ENCODE results near the gene NUDT11.
"Not testable (repeated sequence)": the region's sequence is repeated elsewhere in the genome, so short reads cannot be mapped to it uniquely, and the experiment has no call there.

Gene NUDT11

GRCh38 chrX:51496501-51497291 is at the start of gene NUDT11:
Gene NUDT11, minus strand, starts transcription at chrX:51496592. Its CDS starts 148 bp downstream, at chrX:51496444.
- DNase-seq (ENCODE audit: low read depth in 2 of 2) = peak in 1 of 2 experiments; percentile 47

GRCh38 chrX:51520393-51520792 is 24.0 kb upstream of the NUDT11 start:
- DNase-seq (ENCODE audit: low read depth in 2 of 2) = no peak

GRCh38 chrX:51519131-51519530 is 22.7 kb upstream of the NUDT11 start:
- DNase-seq (ENCODE audit: low read depth in 2 of 2) = not testable (repeated sequence)

GRCh38 chrX:51507551-51507950 is 11.2 kb upstream of the NUDT11 start:
- no peak for DNase-seq (ENCODE audit: low read depth in 2 of 2)

DNA sequence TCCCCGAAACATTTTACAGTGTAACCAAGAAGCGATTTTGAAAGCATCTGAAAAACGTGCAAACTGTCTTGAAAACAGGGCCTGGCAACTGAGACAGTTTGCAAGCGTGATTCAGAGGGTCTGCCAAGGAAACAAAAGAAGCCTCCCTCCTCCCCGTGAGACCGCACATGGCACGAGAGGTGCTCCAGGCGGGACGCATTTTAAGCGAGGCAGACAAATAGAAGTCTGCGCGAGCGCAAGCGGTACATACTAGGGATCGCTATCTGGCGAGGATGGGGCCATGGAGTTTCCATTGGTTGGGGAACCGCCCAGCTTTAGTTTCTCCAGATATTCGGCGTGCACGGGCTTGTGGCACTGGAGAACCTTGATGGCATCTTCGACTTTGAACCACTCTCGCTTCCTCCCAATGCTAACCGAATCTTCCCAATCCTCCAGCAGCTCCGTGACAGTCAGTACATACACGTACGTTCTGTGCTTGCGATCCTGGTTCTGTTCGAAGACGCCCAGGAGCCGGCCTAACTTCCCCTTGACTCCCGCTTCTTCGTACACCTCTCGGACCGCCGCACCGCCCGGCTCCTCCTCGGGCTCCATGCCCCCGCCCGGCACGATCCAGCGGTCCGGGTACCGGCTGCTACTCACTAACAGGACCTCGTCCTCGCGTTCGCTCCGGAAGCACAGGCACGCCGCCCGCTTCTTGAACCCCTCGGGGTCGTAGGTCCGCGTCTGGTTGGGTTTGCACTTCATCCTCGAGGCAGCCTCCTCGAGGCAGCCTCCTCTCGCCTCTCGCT is 497 bp downstream of the NUDT11 start:
- not testable (repeated sequence) for DNase-seq (ENCODE audit: low read depth in 2 of 2)

DNA sequence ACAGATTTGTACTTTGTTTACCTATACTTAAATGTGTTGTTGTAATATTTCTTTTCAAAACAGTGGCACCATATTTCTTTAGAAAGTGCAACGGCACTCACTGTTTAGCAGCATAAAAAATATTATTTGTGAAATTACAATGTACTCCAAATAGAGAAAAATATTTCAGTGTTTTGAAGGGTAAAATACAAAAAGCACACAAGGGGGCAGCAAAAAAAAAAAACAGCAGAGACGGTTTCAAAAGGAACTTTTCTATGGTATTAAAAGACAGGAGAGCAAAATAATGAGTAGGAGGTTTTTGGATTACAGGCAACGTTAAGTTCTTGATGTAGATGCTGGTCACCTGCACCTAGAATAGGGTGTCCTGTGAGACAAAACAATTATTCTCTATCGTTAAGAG is 2.0 kb downstream of the NUDT11 start:
- no peak for DNase-seq (ENCODE audit: low read depth in 2 of 2)

- DNase-seq (ENCODE audit: low read depth in 2 of 2) = no peak
Observed at GRCh38 chrX:51487960-51488267, 8.5 kb downstream of the NUDT11 start.

GRCh38 chrX:51484616-51485015 is 11.8 kb downstream of the NUDT11 start:
- DNase-seq (ENCODE audit: low read depth in 2 of 2) = no peak

- DNase-seq (ENCODE audit: low read depth in 2 of 2) = not testable (repeated sequence)
Observed at GRCh38 chrX:51482411-51482810, 14.0 kb downstream of the NUDT11 start.

GRCh38 chrX:51476930-51477329 is 19.5 kb downstream of the NUDT11 start:
- DNase-seq (ENCODE audit: low read depth in 2 of 2) = no peak

DNA sequence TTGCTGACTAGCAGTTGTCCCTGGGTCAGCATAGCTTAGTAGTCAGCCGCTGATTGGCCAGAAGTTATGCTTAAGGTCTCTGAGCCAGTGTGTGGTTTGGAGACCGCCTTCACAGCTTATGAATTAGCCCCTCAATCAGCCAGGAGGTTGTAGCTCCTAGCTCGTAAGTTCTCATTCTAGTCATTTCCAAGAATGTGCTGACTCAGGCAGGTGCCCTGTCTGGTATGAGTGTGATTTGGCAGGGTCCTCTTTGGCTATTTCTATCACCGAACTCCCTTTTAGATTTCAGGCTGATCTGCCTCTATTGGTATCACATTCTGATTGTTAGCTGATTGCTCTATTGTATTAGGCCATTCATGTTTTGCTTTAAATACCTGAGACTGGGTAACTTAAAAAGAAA is 33.1 kb downstream of the NUDT11 start:
- DNase-seq (ENCODE audit: low read depth in 2 of 2) = no peak

DNA sequence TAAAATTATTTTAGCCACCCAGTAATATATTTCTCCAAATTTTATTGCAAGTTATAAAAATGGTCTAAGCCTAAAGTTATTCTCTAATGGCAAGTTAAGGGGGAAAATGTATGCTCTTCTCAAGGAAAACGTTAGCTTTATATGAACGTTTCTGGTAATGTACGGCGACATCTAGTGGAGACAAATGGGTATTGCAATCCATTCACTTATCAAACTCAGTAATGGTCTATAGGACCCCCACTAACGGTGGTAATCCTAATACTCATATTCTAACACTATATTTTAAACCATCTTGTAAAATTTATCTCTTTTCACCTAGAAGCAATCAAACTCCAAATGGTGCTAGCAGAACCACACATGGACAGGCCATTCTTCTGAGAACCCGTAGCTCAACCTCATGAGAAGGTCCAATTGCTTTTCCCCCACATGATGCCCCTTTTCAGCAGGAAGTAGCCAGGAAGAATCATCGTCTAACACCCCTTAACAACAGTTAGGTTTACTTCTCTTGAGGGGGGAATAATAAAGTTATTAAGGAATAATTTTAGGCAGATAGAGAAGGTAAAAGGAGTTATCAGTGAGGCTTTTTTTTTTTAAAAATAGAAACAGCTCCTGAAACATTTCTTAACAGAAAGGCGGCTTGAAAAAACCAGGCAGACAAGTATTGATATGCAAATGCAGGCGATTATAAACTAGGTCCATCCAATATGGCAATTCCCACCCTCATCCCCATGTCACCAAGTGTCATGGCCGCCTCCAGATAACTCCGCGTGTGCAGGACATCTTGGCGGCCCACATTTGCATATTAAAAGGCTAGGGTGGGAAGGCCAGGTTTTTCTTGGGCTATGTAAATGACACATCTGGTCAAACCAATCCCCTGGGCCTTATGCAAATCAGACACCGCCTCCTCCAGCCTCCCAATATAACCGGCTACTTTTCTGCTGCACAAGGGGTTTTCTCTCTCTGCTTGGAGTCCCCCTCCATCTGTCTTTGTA is 35.0 kb downstream of the NUDT11 start:
- DNase-seq (ENCODE audit: low read depth in 2 of 2) = no peak

GRCh38 chrX:51459125-51459524 is 37.3 kb downstream of the NUDT11 start:
- no peak for DNase-seq (ENCODE audit: low read depth in 2 of 2)

GRCh38 chrX:51456814-51457213 is 39.6 kb downstream of the NUDT11 start:
- DNase-seq (ENCODE audit: low read depth in 2 of 2) = no peak

GRCh38 chrX:51456246-51456645 is 40.1 kb downstream of the NUDT11 start:
- DNase-seq (ENCODE audit: low read depth in 2 of 2) = no peak

- no peak for DNase-seq (ENCODE audit: low read depth in 2 of 2)
Observed at GRCh38 chrX:51440365-51440764, 56.0 kb downstream of the NUDT11 start.
